HG03432 (cell line): ENCODE measurements around the gene PRR36.
"Not testable (repeated sequence)": the region's sequence is repeated elsewhere in the genome, so short reads cannot be mapped to it uniquely, and the experiment has no call there.

Source experiments
- ATAC-seq: cut with Tn5 transposase; IDR thresholded peaks from one replicate; pipeline ENCODE4 v1.9.1; 2021; ENCODE audit warnings: mild to moderate bottlenecking, moderate library complexity; ENCODE audit not compliant: unreplicated experiment

The PRR36 gene

GRCh38 chr19:7874076-7874896, at the start of gene PRR36:
TSS of gene PRR36 (minus strand) at chr19:7874390. CDS start at chr19:7873689, 701 bp downstream.
- no peak for ATAC-seq

DNA sequence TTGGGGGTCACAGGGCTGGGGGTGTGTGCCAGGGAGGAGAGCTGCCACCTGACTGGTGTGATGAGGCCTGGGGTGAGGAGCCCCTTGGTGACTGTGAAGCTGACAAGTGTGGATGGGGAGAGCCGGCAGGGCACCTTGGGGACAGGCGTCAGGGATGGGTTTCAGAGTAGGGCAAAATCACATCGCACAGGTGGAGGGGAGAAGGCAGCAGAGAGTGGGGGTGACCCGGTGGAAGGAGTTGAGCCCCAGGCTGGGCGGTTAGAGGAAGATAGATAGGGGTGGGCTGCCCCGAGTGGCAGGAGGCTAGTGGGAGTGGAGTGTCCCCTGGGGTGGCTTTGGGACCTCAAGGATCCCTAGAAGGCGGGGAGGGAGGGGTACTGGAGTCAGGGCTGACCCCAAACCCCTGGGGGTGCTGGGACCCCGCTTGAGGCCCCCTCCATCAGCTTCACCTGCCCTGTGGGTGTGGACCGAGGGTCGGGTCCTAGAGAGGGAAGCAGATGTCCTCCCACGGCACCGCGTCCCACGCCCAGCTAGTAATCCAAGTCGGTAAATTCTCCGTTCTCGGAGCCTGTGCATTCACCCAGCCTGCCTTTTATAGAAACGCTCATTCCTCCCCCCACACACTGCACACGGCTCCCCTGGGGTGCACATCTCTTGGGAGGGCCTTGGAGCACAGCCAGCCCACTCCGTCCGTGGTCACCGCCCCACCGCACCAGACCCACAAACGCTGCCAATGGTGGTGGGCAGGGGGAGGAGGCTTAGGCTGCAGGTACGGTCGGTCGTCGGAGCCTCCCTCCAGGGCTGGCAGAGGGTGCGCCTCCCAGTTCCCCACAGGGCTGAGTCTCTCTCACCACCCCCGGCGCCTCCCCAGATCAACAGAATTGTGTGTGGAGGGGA, 49.4 kb upstream of the PRR36 start:
- ATAC-seq: no peak

DNA sequence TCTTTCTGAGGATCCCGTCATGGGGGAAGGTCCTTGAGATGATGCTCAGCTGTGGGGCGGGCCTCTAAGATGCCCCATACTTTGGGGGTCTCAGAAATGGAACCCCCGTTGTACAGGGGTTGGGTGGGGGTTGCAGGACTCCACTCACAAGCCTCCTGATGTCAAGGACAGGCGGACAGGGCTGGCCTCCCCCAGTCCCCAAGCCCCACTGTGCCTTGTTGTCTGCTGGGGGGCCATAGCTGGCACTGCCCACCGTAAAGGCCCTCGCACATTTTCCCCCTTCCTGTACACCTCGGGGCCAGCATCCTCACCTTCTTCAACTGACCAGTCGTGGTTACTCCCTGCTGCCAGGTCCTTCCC, 48.6 kb upstream of the PRR36 start:
- no peak for ATAC-seq

DNA sequence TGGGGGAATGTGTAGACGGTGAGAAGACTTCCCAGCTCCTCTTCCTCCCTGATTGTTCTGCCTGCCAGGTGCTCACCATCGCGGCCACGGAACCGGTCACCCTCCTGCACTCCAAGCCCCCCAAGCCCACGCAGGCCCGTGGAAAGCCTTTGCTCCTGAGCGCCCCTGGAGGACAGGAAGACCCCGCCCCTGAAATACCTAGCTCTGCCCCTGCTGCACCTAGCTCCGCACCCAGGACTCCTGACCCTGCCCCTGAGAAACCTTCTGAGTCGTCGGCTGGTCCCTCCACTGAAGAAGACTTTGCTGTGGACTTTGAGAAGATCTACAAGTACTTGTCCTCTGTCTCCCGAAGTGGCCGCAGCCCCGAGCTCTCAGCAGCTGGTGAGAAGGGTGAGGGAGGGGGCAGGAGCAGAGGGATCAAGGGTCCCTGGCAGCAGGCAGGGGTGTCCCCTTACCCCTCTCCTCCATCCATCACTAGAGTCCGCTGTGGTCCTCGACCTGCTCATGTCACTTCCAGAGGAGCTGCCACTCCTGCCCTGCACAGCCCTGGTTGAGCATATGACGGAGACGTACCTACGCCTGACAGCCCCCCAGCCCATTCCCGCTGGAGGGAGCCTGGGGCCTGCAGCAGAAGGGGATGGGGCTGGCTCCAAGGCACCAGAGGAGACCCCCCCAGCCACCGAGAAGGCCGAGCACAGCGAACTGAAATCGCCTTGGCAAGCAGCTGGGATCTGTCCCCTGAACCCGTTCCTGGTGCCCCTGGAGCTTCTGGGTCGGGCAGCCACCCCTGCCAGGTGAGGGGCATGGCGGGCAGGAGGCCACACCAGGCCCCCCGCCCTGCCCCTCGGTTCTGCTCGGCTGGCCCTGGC, 48.0 kb upstream of the PRR36 start:
- no peak for ATAC-seq

DNA sequence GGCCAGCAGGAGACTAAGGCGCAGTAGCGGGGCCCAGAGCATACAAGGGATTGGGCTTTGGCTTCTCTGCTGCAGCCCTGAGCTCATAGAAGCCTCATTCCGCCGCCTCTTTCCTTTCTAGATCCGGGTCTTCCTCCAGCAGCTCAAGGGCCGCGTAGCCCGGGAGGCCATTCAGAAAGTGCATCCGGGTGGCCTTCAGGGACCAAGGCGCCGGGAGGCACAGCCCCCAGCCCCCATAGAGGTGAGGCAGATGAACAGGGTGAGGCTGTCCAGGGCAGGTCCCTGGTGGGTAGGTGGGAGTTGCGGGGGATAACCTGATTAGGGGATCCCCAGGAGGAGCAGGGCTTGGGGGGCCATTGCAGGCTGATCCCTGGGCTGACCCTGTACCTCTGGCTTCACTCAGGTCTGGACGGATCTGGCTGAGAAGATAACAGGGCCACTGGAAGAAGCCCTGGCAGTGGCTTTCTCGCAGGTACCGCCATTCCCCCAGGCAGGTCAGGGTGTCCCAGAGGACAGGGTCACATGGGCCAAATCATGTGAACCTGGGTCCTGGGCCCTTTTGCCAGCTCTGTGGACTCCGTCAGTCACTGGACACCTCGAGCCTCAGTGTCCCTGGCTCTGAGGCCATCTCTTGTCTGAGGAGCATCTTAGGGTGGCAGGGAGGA, 47.2 kb upstream of the PRR36 start:
- no peak for ATAC-seq

DNA sequence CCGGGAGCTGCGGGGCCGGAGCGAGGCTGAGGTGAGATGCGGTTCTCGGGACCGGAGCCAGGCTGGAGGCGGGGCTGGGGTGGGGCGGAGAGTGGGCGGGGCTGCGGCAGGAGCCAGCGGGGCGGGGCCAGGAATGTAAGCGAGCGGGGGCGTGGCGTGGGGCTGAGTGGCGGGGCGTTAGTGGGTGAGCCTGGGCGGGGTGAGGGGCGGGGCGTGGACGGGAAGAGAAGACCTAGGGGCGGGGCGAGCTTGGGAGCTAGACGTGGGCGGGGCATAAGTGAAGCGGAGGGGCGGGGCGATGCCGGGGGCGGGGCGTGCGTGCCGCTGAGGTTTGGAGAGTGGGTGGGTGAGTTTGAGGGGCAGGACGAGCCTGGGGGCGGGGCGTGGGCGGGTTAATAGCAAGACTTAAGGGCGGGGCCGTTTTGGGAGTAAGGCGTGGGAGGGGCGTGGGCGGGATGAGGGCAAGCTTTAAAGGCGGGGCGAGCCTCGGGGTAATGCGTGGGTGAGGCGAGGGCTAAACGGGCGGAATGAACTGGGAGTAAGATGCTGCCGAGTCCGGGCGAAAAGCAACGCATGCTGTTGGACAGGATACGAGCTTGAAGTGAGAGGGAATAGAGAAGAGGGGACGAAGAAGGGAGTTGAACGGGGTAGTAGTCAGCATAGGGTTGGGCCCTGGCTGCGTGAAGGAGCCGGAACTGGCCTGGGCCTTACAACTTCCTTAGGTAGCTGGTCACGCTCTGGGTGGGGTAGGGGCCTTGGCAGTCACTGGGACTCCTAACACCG, 46.5 kb upstream of the PRR36 start:
- peak; percentile 45 for ATAC-seq

- ATAC-seq: peak; percentile 64
Observed at GRCh38 chr19:7919610-7920518, 45.7 kb upstream of the PRR36 start, which contains the start of gene SNAPC2. TSS of gene SNAPC2 (plus strand) at chr19:7920338. CDS start at chr19:7920367, 29 bp downstream.

DNA sequence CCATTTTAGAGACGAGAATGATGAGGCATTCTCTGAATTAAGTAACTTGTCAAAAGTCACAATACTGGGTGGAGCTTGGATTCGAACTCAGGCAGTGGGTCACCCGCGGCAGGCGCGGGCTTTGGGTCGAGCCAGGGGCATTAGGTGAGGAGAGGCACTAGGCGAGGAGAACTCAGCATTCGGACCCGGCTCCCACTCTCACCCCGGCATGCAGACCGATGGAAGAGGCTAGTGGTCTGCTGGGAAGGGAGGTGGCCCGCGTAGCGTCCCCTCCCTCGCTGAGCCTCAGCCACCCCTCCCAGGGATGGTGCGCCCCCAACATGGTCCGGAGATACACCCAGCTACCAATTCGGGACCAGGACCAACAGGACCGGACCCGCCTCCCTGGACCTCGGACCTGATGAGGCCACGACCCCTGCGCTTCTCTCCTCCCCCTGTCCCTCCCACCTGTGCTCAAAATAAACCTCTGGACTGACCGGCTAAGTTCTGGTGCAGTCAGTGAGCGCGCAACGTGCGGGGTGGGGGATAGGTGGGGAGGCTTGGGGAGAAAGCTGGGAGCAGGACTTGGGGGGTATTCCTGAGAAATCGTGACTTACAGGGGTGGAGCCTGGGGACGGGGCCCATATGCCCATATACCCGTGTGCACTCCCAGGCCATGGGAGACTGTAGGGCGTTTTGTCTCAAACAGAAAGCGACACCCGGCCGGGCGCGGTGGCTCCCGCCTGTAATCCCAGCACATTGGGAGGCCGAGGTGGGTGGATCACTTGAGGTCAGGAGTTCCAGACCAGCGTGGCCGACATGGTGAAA, 44.6 kb upstream of the PRR36 start:
- ATAC-seq: no peak

DNA sequence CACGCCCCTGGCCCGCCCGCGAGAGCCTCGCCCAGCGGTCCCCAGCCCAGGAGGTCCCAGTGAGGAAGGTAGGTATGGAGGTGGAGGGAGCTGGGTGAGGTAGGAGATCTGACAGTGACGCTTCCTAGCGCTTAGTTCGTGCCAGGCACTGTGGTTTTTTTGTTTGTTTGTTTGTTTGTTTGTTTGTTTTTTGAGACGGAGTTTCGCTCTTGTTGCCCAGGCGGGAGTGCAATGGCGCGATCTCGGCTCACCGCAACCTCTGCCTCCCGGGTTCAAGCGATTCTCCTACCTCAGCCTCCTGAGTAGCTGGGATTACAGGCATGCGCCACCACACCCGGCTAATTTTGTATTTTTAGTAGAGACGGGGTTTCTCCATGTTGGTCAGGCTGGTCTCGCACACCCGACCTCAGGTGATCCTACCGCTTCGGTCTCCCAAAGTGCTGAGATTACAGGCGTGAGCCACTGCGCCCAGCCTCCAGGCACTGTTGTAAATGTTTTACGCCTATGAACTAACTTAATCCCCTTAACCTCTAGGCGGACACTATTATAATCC, 43.9 kb upstream of the PRR36 start:
- not testable (repeated sequence) for ATAC-seq

GRCh38 chr19:7917267-7918061, 43.3 kb upstream of the PRR36 start:
- no peak for ATAC-seq

GRCh38 chr19:7916955-7917266, 42.7 kb upstream of the PRR36 start:
- ATAC-seq: no peak

DNA sequence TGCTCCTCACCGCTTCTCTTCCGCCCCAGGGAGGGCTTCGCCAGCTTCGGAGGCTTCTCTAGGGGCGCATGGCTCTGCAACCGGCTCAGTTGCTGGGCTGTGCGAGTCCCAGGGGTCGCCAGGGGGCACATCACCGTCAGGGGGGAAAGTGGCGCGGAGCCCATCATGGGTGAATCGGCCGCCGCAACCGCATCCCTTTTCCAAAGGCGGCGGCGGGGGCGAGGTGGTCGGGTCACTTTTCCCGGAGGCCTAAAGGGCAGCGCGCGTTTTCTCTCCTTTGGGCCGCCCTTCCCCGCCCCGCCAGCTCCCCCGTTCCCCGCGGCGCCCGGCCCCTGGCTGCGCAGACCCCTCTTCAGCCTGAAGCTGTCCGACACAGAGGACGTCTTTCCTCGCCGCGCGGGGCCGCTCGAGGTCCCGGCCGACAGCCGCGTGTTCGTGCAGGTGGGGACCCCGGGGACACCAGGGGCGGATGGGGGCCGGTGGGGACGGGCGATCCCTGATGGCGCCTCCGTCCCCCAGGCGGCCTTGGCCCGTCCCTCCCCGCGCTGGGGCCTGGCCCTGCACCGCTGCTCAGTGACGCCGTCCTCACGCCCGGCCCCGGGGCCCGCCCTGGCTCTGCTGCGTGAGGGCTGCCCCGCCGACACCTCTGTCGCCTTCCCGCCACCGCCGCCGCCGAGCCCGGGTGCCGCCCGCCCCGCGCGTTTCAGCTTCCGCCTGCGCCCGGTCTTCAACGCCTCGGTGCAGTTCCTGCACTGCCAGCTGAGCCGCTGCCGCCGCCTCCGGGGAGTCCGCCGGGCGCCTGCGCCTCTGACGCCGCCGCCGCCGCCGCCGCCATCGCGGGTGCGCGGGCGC, 42.1 kb upstream of the PRR36 start:
- no peak for ATAC-seq

- ATAC-seq: no peak
Observed at GRCh38 chr19:7915250-7916102, 41.3 kb upstream of the PRR36 start.

DNA sequence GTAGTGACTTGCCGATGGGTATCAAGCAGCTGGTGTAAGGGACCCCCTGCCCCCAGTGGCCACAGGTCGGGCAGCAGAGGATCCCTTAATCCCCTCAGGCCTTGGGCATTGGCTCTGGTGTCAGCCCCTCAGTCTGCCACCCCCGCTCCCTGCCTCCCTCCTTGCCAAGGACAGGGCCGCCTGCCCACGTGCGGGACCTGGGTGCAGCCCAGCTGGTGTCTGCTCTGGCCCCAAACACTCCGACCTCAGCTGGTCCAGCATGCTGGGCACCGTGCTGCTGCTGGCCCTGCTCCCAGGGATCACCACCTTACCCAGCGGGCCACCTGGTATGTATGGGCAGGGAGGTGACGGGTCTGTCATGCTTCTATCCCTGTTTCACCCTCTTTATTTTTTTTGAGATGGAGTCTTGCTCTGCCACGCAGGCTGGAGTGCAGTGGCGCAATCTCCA, 40.4 kb upstream of the PRR36 start, which contains the start of gene TGFBR3L:
TGFBR3L (plus strand) TSS at position 233 of the 448 bp plus-strand sequence.
- no peak for ATAC-seq

DNA sequence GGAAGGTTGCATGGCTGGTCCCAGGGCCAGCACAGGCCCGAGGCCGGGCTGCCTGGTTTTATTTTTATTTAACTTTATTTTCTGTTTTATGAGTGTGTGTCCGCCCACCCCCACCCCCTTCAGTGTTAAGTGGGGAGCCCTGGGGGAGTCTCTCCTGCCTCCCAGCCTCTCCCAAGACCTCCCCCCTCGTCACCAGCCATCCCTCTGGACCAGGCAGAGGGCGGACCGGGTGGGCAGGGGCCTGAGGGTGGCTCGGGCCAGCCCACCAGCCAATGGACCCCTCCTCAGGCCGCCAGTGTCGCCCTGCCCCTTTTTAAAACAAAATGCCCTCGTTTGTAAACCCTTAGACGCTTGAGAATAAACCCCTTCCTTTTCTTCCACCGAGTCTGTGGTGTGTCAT, 39.9 kb upstream of the PRR36 start:
- no peak for ATAC-seq
